ENCODE measurements around the gene MAPK12. TPM values are rescaled to one million over a fixed set of nuclear protein-coding genes. Genes with fewer than 3 reads are reported as not detected.
"Not testable (repeated sequence)": the region's sequence is repeated elsewhere in the genome, so short reads cannot be mapped to it uniquely, and the experiment has no call there.

MAPK12 gene
- polyA plus RNA-seq, 4 donors: 0.45 to 7.1 (median 3.6) TPM

DNA sequence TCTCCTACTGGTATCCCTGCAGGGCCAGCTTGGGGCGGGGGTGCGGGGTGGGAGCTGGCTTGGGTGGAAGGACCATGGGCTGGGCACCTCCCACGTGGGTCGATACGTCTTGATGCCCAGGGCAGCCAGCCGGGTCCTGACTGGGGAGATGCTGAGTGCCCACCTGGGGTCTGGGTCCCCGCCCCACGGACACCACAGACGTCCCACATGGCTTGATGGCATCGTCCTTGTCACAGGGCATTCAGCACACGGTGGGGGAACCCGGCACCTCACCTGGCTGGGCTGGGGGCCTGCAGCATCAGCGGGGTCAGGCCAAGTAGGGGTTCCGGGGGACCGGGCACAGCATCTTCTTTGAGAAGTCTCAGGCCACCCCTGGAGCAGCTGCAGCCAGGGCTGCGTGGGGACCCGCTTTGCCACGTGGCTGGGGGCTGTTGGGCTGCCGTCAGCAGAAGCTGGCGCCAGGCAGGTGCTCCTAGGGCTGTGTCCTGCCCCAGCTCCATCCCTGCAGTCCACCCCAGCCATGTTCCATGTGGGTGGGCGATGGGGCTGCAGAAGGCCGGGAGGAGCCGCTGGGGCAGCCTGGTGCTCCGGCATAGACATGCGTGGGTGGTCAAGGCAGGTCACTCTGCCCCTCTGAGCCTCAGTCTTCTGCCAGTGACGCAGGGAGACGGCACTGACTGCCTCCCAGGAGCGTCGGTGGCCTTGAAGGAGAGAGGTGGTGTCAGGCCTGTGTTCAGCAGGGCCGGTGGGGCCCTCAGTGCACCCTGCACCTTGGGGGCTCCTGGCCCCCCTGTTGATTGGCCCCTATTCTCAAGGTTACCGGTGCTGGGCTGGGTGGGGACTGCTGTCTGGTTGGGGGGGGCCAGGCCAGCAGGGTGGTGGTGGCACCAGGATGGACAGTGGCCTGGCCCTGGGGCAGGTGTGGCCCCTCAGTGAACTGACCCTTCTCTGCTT lies 52.3 kb downstream of the MAPK12 start:
- no peak for DNase-seq
- Histone ChIP-seq H3K27ac (ENCODE audit: low read depth in 1 of 3, low read length in 2 of 3) (no peak overlapping the region), H3K4me3 (ENCODE audit: low read depth in 1 of 3, low read length in 3 of 3) (no peak overlapping the region), H3K27me3 (ENCODE audit: control insufficient read depth in 3 of 3, insufficient read depth in 3 of 3, low read length in 3 of 3) (no peaks in the 10 kb centered on the region), H3K9me3 (ENCODE audit: control insufficient read depth in 2 of 2, insufficient read depth in 1 of 2, low read depth in 1 of 2, low read length in 1 of 2) (no peaks in the 10 kb centered on the region), H3K4me1 (ENCODE audit: control insufficient read depth in 3 of 3, insufficient read depth in 2 of 3, low read depth in 1 of 3, low read length in 2 of 3) (peaks cover 0 to 5% (median 0%) of the 10 kb centered on the region in 3 donors), H3K36me3 (ENCODE audit: control insufficient read depth in 3 of 3, insufficient read depth in 2 of 3, low read depth in 1 of 3, low read length in 3 of 3) (peaks cover 0 to 89% (median 16%) of the 10 kb centered on the region in 3 donors)
- WGBS, 3 donors: 80 to 82% (median 81%) methylated on average over 29 to 31 of the region's 31 CpGs
- no peak for FAIRE-seq

DNA sequence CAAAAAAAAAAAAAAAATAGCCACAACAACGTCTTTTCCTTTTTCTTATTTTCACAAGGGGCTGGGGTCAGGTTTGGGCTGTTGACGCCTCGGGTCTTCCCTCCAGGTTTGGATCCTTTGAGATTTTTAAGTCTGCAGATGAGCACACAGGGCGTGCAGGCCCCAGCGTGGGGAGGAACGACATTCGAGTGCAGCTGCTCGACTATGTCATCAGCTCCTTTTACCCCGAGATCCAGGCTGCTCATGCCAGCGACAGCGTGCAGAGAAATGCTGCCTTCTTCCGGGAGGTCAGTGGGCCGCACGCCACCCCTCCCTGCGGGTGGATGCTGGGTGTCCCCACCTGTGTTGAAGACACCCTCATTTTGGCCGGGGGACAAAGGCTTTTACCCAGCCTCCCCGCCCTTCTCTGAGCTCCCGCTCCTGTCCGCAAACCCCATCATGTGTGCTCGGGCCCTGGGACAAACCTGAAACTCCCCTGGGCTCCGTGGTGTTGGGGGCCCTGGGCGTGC lies 53.0 kb downstream of the MAPK12 start:
- 88 to 89% (median 88%) methylated on average over 22 of the region's 22 CpGs for WGBS, 3 donors
- H3K9me3 ChIP-seq (ENCODE audit: control insufficient read depth in 2 of 2, insufficient read depth in 1 of 2, low read depth in 1 of 2, low read length in 1 of 2): no peaks in the 10 kb centered on the region
- H3K36me3 ChIP-seq (ENCODE audit: control insufficient read depth in 3 of 3, insufficient read depth in 2 of 3, low read depth in 1 of 3, low read length in 3 of 3): peaks cover 0 to 82% (median 16%) of the 10 kb centered on the region in 3 donors
- H3K4me1 ChIP-seq (ENCODE audit: control insufficient read depth in 3 of 3, insufficient read depth in 2 of 3, low read depth in 1 of 3, low read length in 2 of 3): peaks cover 0 to 5% (median 0%) of the 10 kb centered on the region in 3 donors
- H3K27ac ChIP-seq (ENCODE audit: low read depth in 1 of 3, low read length in 2 of 3): no peak overlapping the region
- FAIRE-seq: no peak
- DNase-seq: no peak
- no peaks in the 10 kb centered on the region for H3K27me3 ChIP-seq (ENCODE audit: control insufficient read depth in 3 of 3, insufficient read depth in 3 of 3, low read length in 3 of 3)
- H3K4me3 ChIP-seq (ENCODE audit: low read depth in 1 of 3, low read length in 3 of 3): no peak overlapping the region

DNA sequence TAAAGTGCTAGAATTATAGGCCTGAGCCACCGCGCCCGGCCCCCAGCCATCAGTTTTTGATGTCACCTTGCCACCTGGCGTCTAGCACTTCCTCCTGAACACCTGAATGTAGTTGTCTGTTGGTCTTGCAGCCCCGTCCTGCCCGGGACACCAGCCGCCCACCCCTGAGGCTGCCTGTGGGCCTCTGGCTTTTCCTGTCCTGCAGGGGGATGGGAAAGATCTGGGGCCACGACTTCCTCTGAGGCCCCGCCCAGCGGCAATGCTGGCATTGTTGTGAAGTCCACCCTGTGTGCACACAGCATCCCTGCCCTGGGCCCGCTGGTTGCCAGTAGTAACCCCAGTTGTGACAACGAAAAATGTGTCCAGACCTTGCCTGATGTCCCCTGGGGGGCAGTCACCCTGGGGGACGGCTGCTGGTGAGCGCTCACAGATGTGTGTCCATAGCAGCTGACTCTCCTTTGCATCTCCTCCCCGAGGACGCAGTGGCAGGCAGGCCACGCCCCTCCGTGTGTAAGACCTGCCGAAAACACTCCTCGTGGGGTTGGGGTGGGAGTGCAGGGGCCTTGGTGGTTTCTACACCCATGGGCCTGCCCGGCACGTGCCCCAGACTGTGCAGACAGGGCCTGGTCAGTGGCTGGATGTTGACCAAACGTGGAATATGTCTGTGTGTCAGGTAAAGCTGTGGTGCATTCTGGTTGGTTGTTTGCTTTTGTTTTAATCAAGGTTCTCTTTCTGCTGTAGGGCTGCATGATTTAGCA lies 53.9 kb downstream of the MAPK12 start:
- FAIRE-seq (no peak), DNase-seq (no peak)
- no peak overlapping the region for H3K27ac ChIP-seq (ENCODE audit: low read depth in 1 of 3, low read length in 2 of 3)
- H3K9me3 ChIP-seq (ENCODE audit: control insufficient read depth in 2 of 2, insufficient read depth in 1 of 2, low read depth in 1 of 2, low read length in 1 of 2): no peaks in the 10 kb centered on the region
- H3K27me3 ChIP-seq (ENCODE audit: control insufficient read depth in 3 of 3, insufficient read depth in 3 of 3, low read length in 3 of 3): no peaks in the 10 kb centered on the region
- H3K36me3 ChIP-seq (ENCODE audit: control insufficient read depth in 3 of 3, insufficient read depth in 2 of 3, low read depth in 1 of 3, low read length in 3 of 3): peaks cover 0 to 78% (median 16%) of the 10 kb centered on the region in 3 donors
- H3K4me1 ChIP-seq (ENCODE audit: control insufficient read depth in 3 of 3, insufficient read depth in 2 of 3, low read depth in 1 of 3, low read length in 2 of 3): peaks cover 0 to 5% (median 0%) of the 10 kb centered on the region in 3 donors
- H3K4me3 ChIP-seq (ENCODE audit: low read depth in 1 of 3, low read length in 3 of 3): no peak overlapping the region
- 64 to 77% (median 72%) methylated on average over 23 of the region's 23 CpGs for WGBS, 3 donors

DNA sequence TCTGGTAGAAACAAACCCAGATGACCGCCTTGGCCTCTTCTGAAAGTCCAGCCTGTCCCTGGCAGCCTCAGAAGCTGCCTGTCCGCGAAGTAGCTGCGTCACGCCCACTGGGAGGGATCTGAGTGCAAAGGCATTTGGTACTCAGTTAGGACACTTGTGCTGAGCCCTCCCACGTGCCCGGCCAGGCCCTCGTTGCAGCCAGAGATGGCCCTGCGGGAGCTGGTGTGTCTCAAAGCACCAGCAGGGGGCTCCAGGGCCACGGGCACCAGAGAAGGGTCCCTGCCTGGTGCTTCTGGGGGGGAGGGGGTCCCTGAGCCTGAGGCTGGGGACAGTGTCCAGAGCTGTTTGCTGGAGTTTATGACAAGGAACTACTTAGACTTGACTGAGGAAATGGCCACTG lies 54.9 kb downstream of the MAPK12 start:
- Histone ChIP-seq H3K36me3 (ENCODE audit: control insufficient read depth in 3 of 3, insufficient read depth in 2 of 3, low read depth in 1 of 3, low read length in 3 of 3) (peaks cover 0 to 72% (median 16%) of the 10 kb centered on the region in 3 donors), H3K9me3 (ENCODE audit: control insufficient read depth in 2 of 2, insufficient read depth in 1 of 2, low read depth in 1 of 2, low read length in 1 of 2) (no peaks in the 10 kb centered on the region), H3K27ac (ENCODE audit: low read depth in 1 of 3, low read length in 2 of 3) (no peak overlapping the region), H3K4me3 (ENCODE audit: low read depth in 1 of 3, low read length in 3 of 3) (no peak overlapping the region), H3K27me3 (ENCODE audit: control insufficient read depth in 3 of 3, insufficient read depth in 3 of 3, low read length in 3 of 3) (no peaks in the 10 kb centered on the region), H3K4me1 (ENCODE audit: control insufficient read depth in 3 of 3, insufficient read depth in 2 of 3, low read depth in 1 of 3, low read length in 2 of 3) (peaks cover 0 to 5% (median 5%) of the 10 kb centered on the region in 3 donors)
- DNase-seq: no peak
- FAIRE-seq: no peak
- 52 to 65% (median 58%) methylated on average over 10 of the region's 10 CpGs for WGBS, 3 donors

DNA sequence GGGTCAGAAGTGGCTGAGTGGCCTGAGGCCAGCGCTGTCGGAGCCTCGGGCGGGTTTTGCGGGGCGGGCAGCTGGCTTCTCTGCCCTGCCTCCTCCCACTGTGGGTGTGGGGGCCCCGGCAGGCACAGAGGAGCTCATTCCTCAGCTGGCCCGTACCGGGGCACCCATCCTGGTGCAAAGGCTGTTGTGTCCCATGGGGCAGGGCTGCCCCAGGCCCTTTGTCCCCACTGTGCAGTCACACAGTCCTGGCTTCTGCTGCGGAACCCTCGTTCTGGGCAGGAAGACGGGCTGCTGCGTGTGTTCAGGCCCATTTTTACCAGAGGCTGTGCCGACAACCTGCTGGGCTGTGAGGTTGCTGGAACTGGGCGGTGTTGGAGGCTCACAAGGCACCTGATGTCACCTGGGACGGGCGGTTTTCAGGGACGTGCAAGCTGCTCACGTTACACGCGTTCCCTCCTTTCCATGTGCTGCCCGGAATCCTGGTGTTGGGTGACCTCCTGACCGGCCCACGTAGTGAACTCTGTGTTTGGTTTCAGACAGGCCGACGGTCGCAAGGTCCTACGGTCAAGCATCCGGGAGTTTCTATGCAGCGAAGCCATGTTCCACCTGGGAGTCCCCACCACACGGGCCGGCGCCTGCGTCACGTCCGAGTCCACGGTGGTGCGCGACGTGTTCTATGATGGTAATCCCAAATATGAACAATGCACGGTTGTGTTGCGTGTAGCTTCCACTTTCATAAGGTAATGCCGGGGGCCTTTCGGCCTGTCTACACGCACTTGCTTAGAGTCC lies 55.5 kb downstream of the MAPK12 start:
- Histone ChIP-seq H3K36me3 (ENCODE audit: control insufficient read depth in 3 of 3, insufficient read depth in 2 of 3, low read depth in 1 of 3, low read length in 3 of 3) (peaks cover 0 to 68% (median 13%) of the 10 kb centered on the region in 3 donors), H3K27me3 (ENCODE audit: control insufficient read depth in 3 of 3, insufficient read depth in 3 of 3, low read length in 3 of 3) (no peaks in the 10 kb centered on the region), H3K9me3 (ENCODE audit: control insufficient read depth in 2 of 2, insufficient read depth in 1 of 2, low read depth in 1 of 2, low read length in 1 of 2) (no peaks in the 10 kb centered on the region), H3K4me1 (ENCODE audit: control insufficient read depth in 3 of 3, insufficient read depth in 2 of 3, low read depth in 1 of 3, low read length in 2 of 3) (peaks cover 0 to 5% (median 5%) of the 10 kb centered on the region in 3 donors), H3K4me3 (ENCODE audit: low read depth in 1 of 3, low read length in 3 of 3) (no peak overlapping the region), H3K27ac (ENCODE audit: low read depth in 1 of 3, low read length in 2 of 3) (no peak overlapping the region)
- no peak for FAIRE-seq
- 91 to 95% (median 92%) methylated on average over 39 to 45 of the region's 45 CpGs for WGBS, 3 donors
- DNase-seq: no peak

DNA sequence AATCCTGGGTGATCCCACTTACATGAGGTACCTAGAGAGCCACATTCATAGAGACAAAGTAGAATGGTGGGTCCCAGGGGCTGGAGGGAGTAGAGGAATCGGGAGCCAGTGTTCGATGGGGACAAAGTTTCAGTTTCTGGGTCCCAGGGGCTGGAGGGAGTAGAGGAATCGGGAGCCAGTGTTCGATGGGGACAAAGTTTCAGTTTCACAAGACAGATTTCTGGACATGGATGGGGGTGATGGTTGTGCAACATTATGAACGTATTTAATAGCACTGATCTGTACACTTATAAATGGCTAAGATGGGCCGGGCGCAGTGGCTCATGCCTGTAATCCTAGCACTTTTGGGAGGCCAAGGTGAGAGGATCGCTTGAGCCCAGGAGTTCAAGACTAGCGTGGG lies 56.5 kb downstream of the MAPK12 start:
- H3K4me3 ChIP-seq (ENCODE audit: low read depth in 1 of 3, low read length in 3 of 3); H3K9me3 ChIP-seq (ENCODE audit: control insufficient read depth in 2 of 2, insufficient read depth in 1 of 2, low read depth in 1 of 2, low read length in 1 of 2); FAIRE-seq; H3K4me1 ChIP-seq (ENCODE audit: control insufficient read depth in 3 of 3, insufficient read depth in 2 of 3, low read depth in 1 of 3, low read length in 2 of 3); H3K27me3 ChIP-seq (ENCODE audit: control insufficient read depth in 3 of 3, insufficient read depth in 3 of 3, low read length in 3 of 3): not testable (repeated sequence)
- WGBS, 3 donors: 61 to 76% (median 67%) methylated on average over 9 of the region's 9 CpGs
- peak overlapping the region in 1 of 3 donors; percentile 61 for H3K27ac ChIP-seq (ENCODE audit: low read depth in 1 of 3, low read length in 2 of 3)
- peaks cover 0 to 58% (median 8%) of the 10 kb centered on the region in 3 donors for H3K36me3 ChIP-seq (ENCODE audit: control insufficient read depth in 3 of 3, insufficient read depth in 2 of 3, low read depth in 1 of 3, low read length in 3 of 3)
- peak in 1 of 2 donors; percentile 64 for DNase-seq

DNA sequence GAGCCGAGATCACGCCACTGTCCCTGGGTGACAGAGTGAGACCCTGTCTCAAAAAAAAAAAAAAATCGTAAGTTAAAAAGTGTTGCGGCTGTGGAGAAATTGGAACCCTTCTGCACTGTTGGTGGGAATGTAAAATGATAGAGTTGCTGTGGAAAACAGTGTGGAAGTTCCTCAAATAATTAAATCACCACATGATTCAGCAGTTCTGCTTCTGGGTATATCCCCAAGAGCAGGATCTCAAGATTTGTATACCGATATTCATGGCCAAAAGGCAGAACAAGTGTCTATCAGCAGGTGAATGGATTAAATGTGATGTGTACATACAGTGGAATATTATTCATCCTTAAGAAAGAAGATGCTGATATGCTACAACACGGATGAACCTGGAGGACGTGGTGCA lies 56.9 kb downstream of the MAPK12 start:
- 81 to 94% (median 85%) methylated on average over 7 of the region's 7 CpGs for WGBS, 3 donors
- DNase-seq (no peak), FAIRE-seq (no peak)
- Histone ChIP-seq H3K4me1 (ENCODE audit: control insufficient read depth in 3 of 3, insufficient read depth in 2 of 3, low read depth in 1 of 3, low read length in 2 of 3) (peaks cover 0 to 11% (median 5%) of the 10 kb centered on the region in 3 donors), H3K27me3 (ENCODE audit: control insufficient read depth in 3 of 3, insufficient read depth in 3 of 3, low read length in 3 of 3) (no peaks in the 10 kb centered on the region), H3K27ac (ENCODE audit: low read depth in 1 of 3, low read length in 2 of 3) (peak overlapping the region in 1 of 3 donors; percentile 61), H3K36me3 (ENCODE audit: control insufficient read depth in 3 of 3, insufficient read depth in 2 of 3, low read depth in 1 of 3, low read length in 3 of 3) (peaks cover 0 to 57% (median 8%) of the 10 kb centered on the region in 3 donors), H3K4me3 (ENCODE audit: low read depth in 1 of 3, low read length in 3 of 3) (no peak overlapping the region), H3K9me3 (ENCODE audit: control insufficient read depth in 2 of 2, insufficient read depth in 1 of 2, low read depth in 1 of 2, low read length in 1 of 2) (no peaks in the 10 kb centered on the region)
